Fibroblast of lung (primary cell): ENCODE results near the gene PXDN. TPM values are rescaled to one million over a fixed set of nuclear protein-coding genes. Genes with fewer than 3 reads are reported as not detected.
A peak's percentile ranks its signal among the peaks of the same experiment; 100 is the strongest.
"Not testable (repeated sequence)": the region's sequence is repeated elsewhere in the genome, so short reads cannot be mapped to it uniquely, and the experiment has no call there.

ENCODE experiments used
- DNase-seq, 2 donors: peaks; one replicate each; pipeline versions ENCODE4 v3.0.0 to v3.0.0-alpha.2; 2010; ENCODE audit warnings: low read depth in 2 of 2
- H2AFZ ChIP-seq: 2 replicates; pipeline ENCODE4 v1.5.1; 2012; ENCODE audit warnings: low read length, control low read depth, inconsistent platforms
- H3K27ac ChIP-seq: 2 replicates; pipeline ENCODE4 v1.5.1; 2011; ENCODE audit warnings: low read length, control low read depth; ENCODE audit not compliant: insufficient read depth
- H3K27me3 ChIP-seq: 2 replicates; pipeline ENCODE4 v1.5.1; 2011; ENCODE audit warnings: mild to moderate bottlenecking, low read length; ENCODE audit not compliant: control insufficient read depth, insufficient read depth
- H3K36me3 ChIP-seq: 2 replicates; pipeline ENCODE4 v1.5.1; 2011; ENCODE audit warnings: low read length; ENCODE audit not compliant: control insufficient read depth, insufficient read depth
- H3K4me1 ChIP-seq: 2 replicates; pipeline ENCODE4 v1.5.1; 2011; ENCODE audit warnings: low read length; ENCODE audit not compliant: control insufficient read depth, insufficient read depth; ENCODE audit errors: extremely low read depth
- H3K4me2 ChIP-seq: 2 replicates; pipeline ENCODE4 v1.5.1; 2011; ENCODE audit warnings: low read length, control low read depth; ENCODE audit not compliant: insufficient read depth; ENCODE audit errors: extremely low read depth
- H3K4me3 ChIP-seq, 4 experiments: fragments of 200-600 bp in 1 of 4; sonication (generic) in 1 of 4; replicated peaks in 1 of 4; 2 replicates each; pipeline ENCODE4 v1.5.1; 2011 to 2016; ENCODE audit warnings: low read length in 4 of 4, low read depth in 3 of 4, mild to moderate bottlenecking in 3 of 4, control low read depth in 2 of 4, inconsistent platforms in 1 of 4, mixed read lengths in 1 of 4; ENCODE audit not compliant: insufficient read depth in 1 of 4; ENCODE audit errors: control extremely low read depth in 1 of 4
- H3K79me2 ChIP-seq: 2 replicates; pipeline ENCODE4 v1.5.1; 2012; ENCODE audit warnings: mild to moderate bottlenecking, low read length, inconsistent platforms; ENCODE audit not compliant: control insufficient read depth, insufficient read depth
- H3K9ac ChIP-seq: 2 replicates; pipeline ENCODE4 v1.5.1; 2011; ENCODE audit warnings: mild to moderate bottlenecking, low read length, control low read depth; ENCODE audit not compliant: insufficient read depth
- H3K9me3 ChIP-seq: 2 replicates; pipeline ENCODE4 v1.5.1; 2012; ENCODE audit warnings: low read depth, low read length; ENCODE audit not compliant: control insufficient read depth, insufficient read depth
- H4K20me1 ChIP-seq: 2 replicates; pipeline ENCODE4 v1.5.1; 2011; ENCODE audit warnings: low read length; ENCODE audit not compliant: control insufficient read depth, insufficient read depth; ENCODE audit errors: extremely low read depth
- EZH2 ChIP-seq: IDR thresholded peaks from 2 replicates; pipeline ENCODE4 v1.5.1; 2012; ENCODE audit warnings: low read length, control low read depth, mild to moderate bottlenecking; ENCODE audit errors: missing control alignments
- polyA plus RNA-seq, 2 donors: library from polyadenylated mRNA; depleted of rRNA in 1 of 2; stranded (reverse) in 1 of 2; unstranded in 1 of 2; fragments of >200 nt; gene quantifications; 2 replicates each; pipeline ENCODE4 v1.2.1, GENCODE V29; 2011 to 2012; ENCODE audit warnings: missing spikeins in 1 of 2
- total RNA-seq: library from RNA; depleted of rRNA; stranded (reverse); fragments of >200 nt; gene quantifications from 2 replicates; pipeline ENCODE4 v1.2.1, GENCODE V29; 2014
- TF ChIP-seq, protein P1 (sequence below), 2 donors: IDR thresholded peaks in 1 of 2; conservative IDR thresholded peaks in 1 of 2; 1 replicate in 1 of 2; 2 replicates in 1 of 2; pipeline ENCODE4 v1.5.1; 2011 to 2012; ENCODE audit warnings: low read length in 2 of 2, control low read depth in 1 of 2, inconsistent platforms in 1 of 2, low read depth in 1 of 2, mild to moderate bottlenecking in 1 of 2

Gene PXDN
- total and polyA plus RNA-seq, 2 donors (not counting 1 experiment from before 2014, with no cell fraction given): 153 to 298 TPM

- TF ChIP-seq, protein P1, sequence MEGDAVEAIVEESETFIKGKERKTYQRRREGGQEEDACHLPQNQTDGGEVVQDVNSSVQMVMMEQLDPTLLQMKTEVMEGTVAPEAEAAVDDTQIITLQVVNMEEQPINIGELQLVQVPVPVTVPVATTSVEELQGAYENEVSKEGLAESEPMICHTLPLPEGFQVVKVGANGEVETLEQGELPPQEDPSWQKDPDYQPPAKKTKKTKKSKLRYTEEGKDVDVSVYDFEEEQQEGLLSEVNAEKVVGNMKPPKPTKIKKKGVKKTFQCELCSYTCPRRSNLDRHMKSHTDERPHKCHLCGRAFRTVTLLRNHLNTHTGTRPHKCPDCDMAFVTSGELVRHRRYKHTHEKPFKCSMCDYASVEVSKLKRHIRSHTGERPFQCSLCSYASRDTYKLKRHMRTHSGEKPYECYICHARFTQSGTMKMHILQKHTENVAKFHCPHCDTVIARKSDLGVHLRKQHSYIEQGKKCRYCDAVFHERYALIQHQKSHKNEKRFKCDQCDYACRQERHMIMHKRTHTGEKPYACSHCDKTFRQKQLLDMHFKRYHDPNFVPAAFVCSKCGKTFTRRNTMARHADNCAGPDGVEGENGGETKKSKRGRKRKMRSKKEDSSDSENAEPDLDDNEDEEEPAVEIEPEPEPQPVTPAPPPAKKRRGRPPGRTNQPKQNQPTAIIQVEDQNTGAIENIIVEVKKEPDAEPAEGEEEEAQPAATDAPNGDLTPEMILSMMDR (conservative IDR thresholded peaks at IDR 0.05 in 1 of 2, IDR thresholded peaks at IDR 0.05 in 1 of 2; ENCODE audit: low read depth in 1 of 2, low read length in 2 of 2): no peak
- no peak for TF ChIP-seq EZH2
- H2AFZ ChIP-seq: no peak overlapping the region
- H3K27ac ChIP-seq: peak overlapping the region; percentile 61
- peak overlapping the region; percentile 87 for H3K4me2 ChIP-seq
- peaks cover 56% of the 10 kb centered on the region for H3K79me2 ChIP-seq
- no peaks in the 10 kb centered on the region for H4K20me1 ChIP-seq
- H3K4me3 ChIP-seq: peak overlapping the region in 1 of 4 experiments; percentile 41
- peaks cover 2% of the 10 kb centered on the region for H3K36me3 ChIP-seq
- DNase-seq: no peak
- H3K9me3 ChIP-seq: no peaks in the 10 kb centered on the region
- peaks cover 40% of the 10 kb centered on the region for H3K4me1 ChIP-seq
- no peak overlapping the region for H3K9ac ChIP-seq
- no peaks in the 10 kb centered on the region for H3K27me3 ChIP-seq
Observed at GRCh38 chr2:1726558-1726957, 17.8 kb downstream of the PXDN start.

DNA sequence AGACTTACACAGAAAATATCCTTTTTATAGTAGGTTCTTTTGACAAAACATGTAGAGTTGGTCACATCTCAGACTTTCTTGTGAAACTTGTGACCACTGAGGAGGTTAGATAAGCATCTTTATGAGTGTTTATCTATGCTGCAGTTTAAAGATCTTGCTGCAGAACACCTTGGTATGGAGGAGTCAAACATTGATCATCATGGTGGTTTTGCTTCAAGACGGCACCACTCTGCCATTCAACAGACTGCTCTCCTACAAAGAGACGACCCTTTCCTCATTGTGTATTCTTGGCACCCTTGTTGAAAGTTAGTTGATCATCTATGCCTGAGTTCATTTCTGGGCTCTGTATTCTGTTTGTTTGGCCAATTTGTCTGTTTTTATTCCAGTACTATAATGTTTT is 20.0 kb downstream of the PXDN start:
- Histone ChIP-seq H3K79me2 (peaks cover 57% of the 10 kb centered on the region), H3K4me1 (peaks cover 35% of the 10 kb centered on the region)
- not testable (repeated sequence) for H3K9ac ChIP-seq, H3K4me3 ChIP-seq, H3K4me2 ChIP-seq, H3K27ac ChIP-seq, H2AFZ ChIP-seq, H3K36me3 ChIP-seq, H4K20me1 ChIP-seq, DNase-seq, H3K27me3 ChIP-seq, H3K9me3 ChIP-seq

- Histone ChIP-seq H3K4me2 (no peak overlapping the region), H3K79me2 (peaks cover 57% of the 10 kb centered on the region), H3K27me3 (no peaks in the 10 kb centered on the region), H3K9ac (no peak overlapping the region), H3K36me3 (peaks cover 2% of the 10 kb centered on the region), H2AFZ (no peak overlapping the region), H4K20me1 (no peaks in the 10 kb centered on the region), H3K27ac (no peak overlapping the region), H3K4me3 (no peak overlapping the region), H3K9me3 (no peaks in the 10 kb centered on the region), H3K4me1 (peaks cover 28% of the 10 kb centered on the region)
- no peak for TF ChIP-seq EZH2
- TF ChIP-seq, protein P1 (conservative IDR thresholded peaks at IDR 0.05 in 1 of 2, IDR thresholded peaks at IDR 0.05 in 1 of 2; ENCODE audit: low read depth in 1 of 2, low read length in 2 of 2): no peak
- DNase-seq: no peak
Observed at GRCh38 chr2:1723397-1724042, 20.8 kb downstream of the PXDN start.
